DOHH2 (cell line): ENCODE measurements around the gene CACNA2D3.

Experiments used
- H3F3A ChIP-seq: fragments of 200-600 bp; sonication (generic), shearing (Covaris generic); 2 replicates; pipeline ENCODE4 v1.6.0; 2016; ENCODE audit warnings: antibody characterized with exemption, mild to moderate bottlenecking; ENCODE audit not compliant: control insufficient read depth, insufficient read depth
- H3K27ac ChIP-seq: fragments of 200-600 bp; sonication (generic); 2 replicates; pipeline ENCODE4 v1.5.1; 2014; ENCODE audit warnings: low read depth, mild to moderate bottlenecking, low read length, moderate library complexity
- H3K27me3 ChIP-seq: fragments of 200-600 bp; sonication (generic); 2 replicates; pipeline ENCODE4 v1.6.1; 2014; ENCODE audit warnings: mild to moderate bottlenecking, low read length, mixed read lengths; ENCODE audit not compliant: control insufficient read depth
- H3K36me3 ChIP-seq: fragments of 200-600 bp; sonication (generic); 2 replicates; pipeline ENCODE4 v1.6.1; 2014; ENCODE audit warnings: mild to moderate bottlenecking, low read length, moderate library complexity, mixed read lengths; ENCODE audit not compliant: control insufficient read depth
- H3K4me1 ChIP-seq: fragments of 200-600 bp; sonication (generic); 2 replicates; pipeline ENCODE4 v1.6.1; 2014; ENCODE audit warnings: mild to moderate bottlenecking, low read length, mixed read lengths; ENCODE audit not compliant: control insufficient read depth
- H3K4me2 ChIP-seq: fragments of 200-600 bp; sonication (generic); 2 replicates; pipeline ENCODE4 v1.6.0; 2014; ENCODE audit warnings: mild to moderate bottlenecking, low read length, moderate library complexity
- H3K4me3 ChIP-seq: fragments of 200-600 bp; sonication (generic); 2 replicates; pipeline ENCODE4 v1.5.1; 2014; ENCODE audit warnings: mild to moderate bottlenecking, low read length, mixed read lengths
- H3K79me2 ChIP-seq: fragments of 200-600 bp; sonication (generic); 2 replicates; pipeline ENCODE4 v1.6.1; 2014; ENCODE audit warnings: mild to moderate bottlenecking, low read length, mixed read lengths; ENCODE audit not compliant: control insufficient read depth
- H3K9me2 ChIP-seq: fragments of 200-600 bp; sonication (generic); replicated peaks from 2 replicates; pipeline ENCODE4 v1.6.1; 2014; ENCODE audit warnings: mild to moderate bottlenecking, low read length, mixed read lengths; ENCODE audit not compliant: control insufficient read depth
- H3K9me3 ChIP-seq: fragments of 200-600 bp; sonication (generic); 2 replicates; pipeline ENCODE4 v1.6.1; 2014; ENCODE audit warnings: antibody characterized with exemption, low read length, mixed read lengths; ENCODE audit not compliant: control insufficient read depth, insufficient read depth
- H4K20me1 ChIP-seq: fragments of 200-600 bp; sonication (generic); 2 replicates; pipeline ENCODE4 v1.6.0; 2014; ENCODE audit warnings: low read depth, mild to moderate bottlenecking, antibody characterized with exemption, low read length, moderate library complexity; ENCODE audit not compliant: control insufficient read depth, insufficient read depth
- EZH2phosphoT487 ChIP-seq: fragments of 200-600 bp; sonication (generic); IDR thresholded peaks from 2 replicates; pipeline ENCODE4 v1.6.1; 2017; ENCODE audit warnings: borderline replicate concordance, mild to moderate bottlenecking, antibody characterized with exemption, low read length, moderate library complexity, mixed read lengths
- TF ChIP-seq, protein P1 (sequence below): fragments of 200-600 bp; sonication (generic); IDR thresholded peaks from one replicate; pipeline ENCODE4 v1.5.1; 2014; ENCODE audit warnings: antibody characterized with exemption, mild to moderate bottlenecking, low read depth, low read length; ENCODE audit not compliant: poor library complexity, severe bottlenecking

The CACNA2D3 gene

GRCh38 chr3:54593653-54594052 lies 471.3 kb downstream of the CACNA2D3 start:
- Histone ChIP-seq H3K27me3 (no peaks in the 10 kb centered on the region), H3K9me3 (no peaks in the 10 kb centered on the region), H3K4me2 (no peak overlapping the region), H3F3A (no peaks in the 10 kb centered on the region), H3K4me3 (no peak overlapping the region), H3K36me3 (no peaks in the 10 kb centered on the region), H3K27ac (no peak overlapping the region), H3K79me2 (no peaks in the 10 kb centered on the region), H4K20me1 (no peaks in the 10 kb centered on the region), H3K9me2 (no peaks in the 10 kb centered on the region), H3K4me1 (no peaks in the 10 kb centered on the region)
- TF ChIP-seq, protein P1, sequence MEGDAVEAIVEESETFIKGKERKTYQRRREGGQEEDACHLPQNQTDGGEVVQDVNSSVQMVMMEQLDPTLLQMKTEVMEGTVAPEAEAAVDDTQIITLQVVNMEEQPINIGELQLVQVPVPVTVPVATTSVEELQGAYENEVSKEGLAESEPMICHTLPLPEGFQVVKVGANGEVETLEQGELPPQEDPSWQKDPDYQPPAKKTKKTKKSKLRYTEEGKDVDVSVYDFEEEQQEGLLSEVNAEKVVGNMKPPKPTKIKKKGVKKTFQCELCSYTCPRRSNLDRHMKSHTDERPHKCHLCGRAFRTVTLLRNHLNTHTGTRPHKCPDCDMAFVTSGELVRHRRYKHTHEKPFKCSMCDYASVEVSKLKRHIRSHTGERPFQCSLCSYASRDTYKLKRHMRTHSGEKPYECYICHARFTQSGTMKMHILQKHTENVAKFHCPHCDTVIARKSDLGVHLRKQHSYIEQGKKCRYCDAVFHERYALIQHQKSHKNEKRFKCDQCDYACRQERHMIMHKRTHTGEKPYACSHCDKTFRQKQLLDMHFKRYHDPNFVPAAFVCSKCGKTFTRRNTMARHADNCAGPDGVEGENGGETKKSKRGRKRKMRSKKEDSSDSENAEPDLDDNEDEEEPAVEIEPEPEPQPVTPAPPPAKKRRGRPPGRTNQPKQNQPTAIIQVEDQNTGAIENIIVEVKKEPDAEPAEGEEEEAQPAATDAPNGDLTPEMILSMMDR, result no peak
- no peak for TF ChIP-seq EZH2phosphoT487

GRCh38 chr3:54596087-54596486 lies 473.7 kb downstream of the CACNA2D3 start:
- Histone ChIP-seq H3K4me3 (no peak overlapping the region), H3K4me2 (no peak overlapping the region), H3K27ac (no peak overlapping the region), H3K27me3 (no peaks in the 10 kb centered on the region), H3F3A (no peaks in the 10 kb centered on the region), H3K79me2 (no peaks in the 10 kb centered on the region), H3K9me3 (no peaks in the 10 kb centered on the region), H3K36me3 (no peaks in the 10 kb centered on the region), H3K4me1 (no peaks in the 10 kb centered on the region), H4K20me1 (no peaks in the 10 kb centered on the region), H3K9me2 (no peaks in the 10 kb centered on the region)
- TF ChIP-seq, protein P1, result no peak
- no peak for TF ChIP-seq EZH2phosphoT487

DNA sequence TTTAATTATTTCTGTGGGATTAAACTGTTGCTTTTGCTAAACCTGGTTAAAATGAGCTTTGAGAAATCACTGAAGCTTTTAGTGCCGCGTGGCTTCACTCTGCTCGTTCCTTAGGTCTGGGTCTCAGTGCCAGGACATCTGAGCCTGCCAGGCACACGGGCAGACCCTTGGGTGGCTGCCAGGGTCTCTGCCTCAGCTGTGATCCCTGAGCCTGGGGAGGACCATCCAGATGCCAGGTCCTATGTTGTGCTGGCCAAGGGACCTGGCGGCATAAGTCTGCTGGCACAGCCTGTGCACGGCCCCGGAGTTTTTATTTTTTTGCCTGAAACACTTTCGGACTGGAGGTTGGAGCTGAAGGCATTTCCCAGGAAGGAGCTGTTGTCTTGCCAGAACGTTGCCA lies 477.4 kb downstream of the CACNA2D3 start:
- Histone ChIP-seq H3K4me1 (no peaks in the 10 kb centered on the region), H3F3A (no peaks in the 10 kb centered on the region), H3K79me2 (no peaks in the 10 kb centered on the region), H3K27me3 (no peaks in the 10 kb centered on the region), H3K27ac (no peak overlapping the region), H3K4me2 (no peak overlapping the region), H3K9me3 (no peaks in the 10 kb centered on the region), H3K4me3 (no peak overlapping the region), H3K9me2 (no peaks in the 10 kb centered on the region), H3K36me3 (no peaks in the 10 kb centered on the region), H4K20me1 (no peaks in the 10 kb centered on the region)
- TF ChIP-seq EZH2phosphoT487, result no peak
- TF ChIP-seq, protein P1, result no peak
